Ramos (cell line): Measurements from ENCODE around the gene SEMA3F.

ENCODE experiments used
- in situ Hi-C: fragments of 300-500 bp; cut with MboI; formaldehyde crosslinking; loops from one replicate; pipeline ENCODE4 v1.14.3; 2022; ENCODE audit warnings: low sequenced_read_pairs; ENCODE audit not compliant: unreplicated experiment

The SEMA3F gene

DNA sequence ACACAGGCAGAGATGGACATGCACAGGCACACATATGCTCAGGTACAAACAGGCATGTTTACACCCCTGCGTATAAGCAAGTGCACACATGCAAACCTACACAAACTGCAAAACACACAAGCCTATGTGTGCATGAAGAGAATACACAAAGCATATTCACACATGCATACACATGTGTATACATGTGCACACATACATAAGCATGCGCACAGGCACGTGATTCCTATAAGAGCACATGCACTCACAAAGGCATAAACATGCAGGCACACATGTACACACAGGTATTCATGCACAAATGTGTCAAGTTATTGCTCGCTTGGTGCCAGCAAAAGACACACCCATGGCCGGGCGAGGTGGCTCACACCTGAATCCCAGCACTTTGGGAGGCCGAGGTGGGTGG is 34.9 kb downstream of the SEMA3F start:
- in situ Hi-C loops: loop anchor here (5.0 kb wide), 1 partner anchor 82 kb away; no protein-coding TSS in a partner anchor

DNA sequence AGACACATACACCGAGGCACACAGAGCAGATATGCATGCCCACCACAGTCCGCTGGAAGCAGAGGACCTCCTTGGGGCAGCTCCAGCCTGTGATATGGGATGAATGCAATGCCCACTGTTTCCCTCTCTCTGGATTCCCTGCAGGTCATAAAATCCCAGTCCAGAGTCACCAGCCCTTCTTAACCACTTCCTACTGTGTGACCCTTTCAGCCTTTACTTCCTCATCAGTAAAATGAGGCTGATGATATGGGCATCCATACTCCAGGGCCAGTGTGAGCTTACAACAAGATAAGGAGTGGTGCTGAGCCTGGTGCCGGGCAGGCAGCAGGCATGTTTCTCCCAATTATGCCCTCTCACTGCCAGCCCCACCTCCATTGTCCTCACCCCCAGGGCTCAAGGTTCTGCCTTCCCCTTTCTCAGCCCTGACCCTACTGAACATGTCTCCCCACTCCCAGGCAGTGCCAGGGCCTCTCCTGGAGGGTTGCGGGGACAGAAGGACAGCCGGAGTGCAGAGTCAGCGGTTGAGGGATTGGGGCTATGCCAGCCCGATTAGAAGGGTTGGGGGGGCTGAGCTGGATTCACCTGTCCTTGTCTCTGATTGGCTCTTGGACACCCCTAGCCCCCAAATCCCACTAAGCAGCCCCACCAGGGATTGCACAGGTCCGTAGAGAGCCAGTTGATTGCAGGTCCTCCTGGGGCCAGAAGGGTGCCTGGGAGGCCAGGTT is 36.0 kb downstream of the SEMA3F start, which contains the start of gene GNAT1:
Gene GNAT1, plus strand, starts transcription at position 675 of the 725 bp plus-strand sequence. CDS start 116 bp downstream, outside the sequence.
- in situ Hi-C loops: loop anchor here (5.0 kb wide), 1 partner anchor 81 kb away; no protein-coding TSS in a partner anchor

DNA sequence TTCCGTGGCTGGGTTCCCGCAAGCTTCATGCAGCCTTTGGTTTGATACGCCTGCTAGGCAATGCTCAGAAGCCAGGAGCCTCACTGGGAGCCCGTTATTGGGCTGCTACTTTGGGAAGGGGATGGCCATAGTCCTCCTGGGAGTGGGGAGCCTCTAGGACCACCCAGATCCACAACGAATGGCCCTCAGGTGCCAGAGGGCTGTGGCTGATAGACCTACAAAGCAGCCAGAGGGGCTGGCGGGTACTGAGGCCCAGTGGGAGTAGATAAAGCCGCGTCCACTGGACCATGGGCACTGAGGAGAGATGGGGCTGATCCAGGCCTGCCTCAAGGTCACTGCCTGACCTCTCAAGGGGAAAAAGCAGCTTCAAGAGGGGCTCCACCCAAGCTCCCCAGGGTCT is 37.0 kb downstream of the SEMA3F start:
- in situ Hi-C loops: loop anchor here (5.0 kb wide), 1 partner anchor 80 kb away; no protein-coding TSS in a partner anchor

DNA sequence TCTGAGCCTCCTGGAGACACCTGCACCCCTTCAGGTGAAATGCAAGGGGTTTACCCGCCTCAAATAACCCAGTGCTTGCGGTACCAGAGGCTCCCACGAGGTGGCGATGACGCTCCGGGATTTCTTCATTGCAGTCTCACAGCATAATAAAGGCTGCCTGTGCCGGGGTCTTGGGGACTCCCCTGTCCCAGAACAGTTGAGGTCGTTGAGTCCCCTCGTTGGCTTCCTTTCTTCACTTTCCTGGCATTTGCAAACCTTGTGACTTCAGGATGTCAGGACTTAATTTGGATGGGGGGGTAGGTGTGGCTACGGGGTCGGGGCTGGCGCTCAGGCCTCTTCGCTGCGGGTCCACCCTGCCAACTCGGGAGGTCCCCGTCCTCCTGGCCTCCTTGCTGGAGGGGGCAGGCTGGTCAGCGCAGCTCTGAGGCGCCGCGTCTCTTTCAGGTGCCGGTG is 37.6 kb downstream of the SEMA3F start:
- in situ Hi-C loops: loop anchor here (5.0 kb wide), 1 partner anchor 80 kb away; no protein-coding TSS in a partner anchor

DNA sequence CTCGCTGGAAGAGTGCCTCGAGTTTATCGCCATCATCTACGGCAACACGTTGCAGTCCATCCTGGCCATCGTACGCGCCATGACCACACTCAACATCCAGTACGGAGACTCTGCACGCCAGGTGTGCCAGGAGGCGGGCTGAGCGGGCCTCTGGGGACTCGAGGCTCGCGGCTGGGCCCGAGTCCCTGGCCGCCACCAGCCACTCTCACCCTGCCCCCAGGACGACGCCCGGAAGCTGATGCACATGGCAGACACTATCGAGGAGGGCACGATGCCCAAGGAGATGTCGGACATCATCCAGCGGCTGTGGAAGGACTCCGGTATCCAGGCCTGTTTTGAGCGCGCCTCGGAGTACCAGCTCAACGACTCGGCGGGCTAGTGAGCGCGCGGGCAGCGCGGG is 38.2 kb downstream of the SEMA3F start:
- in situ Hi-C loops: loop anchor here (5.0 kb wide), 1 partner anchor 79 kb away; no protein-coding TSS in a partner anchor

DNA sequence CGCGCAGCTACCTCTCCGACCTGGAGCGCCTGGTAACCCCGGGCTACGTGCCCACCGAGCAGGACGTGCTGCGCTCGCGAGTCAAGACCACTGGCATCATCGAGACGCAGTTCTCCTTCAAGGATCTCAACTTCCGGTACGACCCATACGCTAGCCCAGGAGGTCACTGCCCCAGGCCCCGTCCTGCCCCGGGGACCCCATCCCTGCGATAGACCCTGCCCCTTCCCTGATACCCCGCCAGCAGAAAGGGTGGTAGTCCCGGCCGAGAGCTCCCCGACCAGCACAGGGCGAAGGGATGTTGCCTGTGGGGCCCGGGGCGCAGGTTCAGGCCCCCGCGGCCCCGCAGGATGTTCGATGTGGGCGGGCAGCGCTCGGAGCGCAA is 38.6 kb downstream of the SEMA3F start:
- in situ Hi-C loops: loop anchor here (5.0 kb wide), 1 partner anchor 79 kb away; no protein-coding TSS in a partner anchor

DNA sequence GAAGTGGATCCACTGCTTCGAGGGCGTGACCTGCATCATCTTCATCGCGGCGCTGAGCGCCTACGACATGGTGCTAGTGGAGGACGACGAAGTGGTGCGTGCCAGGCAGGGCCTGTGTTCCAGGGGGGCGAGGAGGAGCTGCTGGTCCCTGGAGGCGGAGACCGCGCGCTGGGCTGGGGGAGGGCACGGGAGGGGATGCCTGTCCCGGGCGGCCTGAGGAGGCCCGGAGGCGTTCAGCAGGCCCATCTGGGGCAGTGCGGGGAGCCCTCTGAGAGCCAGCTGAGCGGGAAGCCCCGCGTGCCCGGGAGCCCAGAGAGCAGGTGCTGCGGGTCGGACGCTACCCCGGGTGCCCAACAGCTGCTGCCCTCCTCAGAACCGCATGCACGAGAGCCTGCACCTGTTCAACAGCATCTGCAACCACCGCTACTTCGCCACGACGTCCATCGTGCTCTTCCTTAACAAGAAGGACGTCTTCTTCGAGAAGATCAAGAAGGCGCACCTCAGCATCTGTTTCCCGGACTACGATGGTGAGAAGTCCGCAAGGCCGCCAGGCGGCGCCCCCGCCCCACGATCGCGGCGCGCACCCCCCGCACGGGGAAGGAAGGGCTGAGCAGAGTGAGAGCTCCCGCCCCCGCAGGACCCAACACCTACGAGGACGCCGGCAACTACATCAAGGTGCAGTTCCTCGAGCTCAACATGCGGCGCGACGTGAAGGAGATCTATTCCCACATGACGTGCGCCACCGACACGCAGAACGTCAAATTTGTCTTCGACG is 39.2 kb downstream of the SEMA3F start:
- in situ Hi-C loops: loop anchor here (5.0 kb wide), 1 partner anchor 78 kb away; no protein-coding TSS in a partner anchor

DNA sequence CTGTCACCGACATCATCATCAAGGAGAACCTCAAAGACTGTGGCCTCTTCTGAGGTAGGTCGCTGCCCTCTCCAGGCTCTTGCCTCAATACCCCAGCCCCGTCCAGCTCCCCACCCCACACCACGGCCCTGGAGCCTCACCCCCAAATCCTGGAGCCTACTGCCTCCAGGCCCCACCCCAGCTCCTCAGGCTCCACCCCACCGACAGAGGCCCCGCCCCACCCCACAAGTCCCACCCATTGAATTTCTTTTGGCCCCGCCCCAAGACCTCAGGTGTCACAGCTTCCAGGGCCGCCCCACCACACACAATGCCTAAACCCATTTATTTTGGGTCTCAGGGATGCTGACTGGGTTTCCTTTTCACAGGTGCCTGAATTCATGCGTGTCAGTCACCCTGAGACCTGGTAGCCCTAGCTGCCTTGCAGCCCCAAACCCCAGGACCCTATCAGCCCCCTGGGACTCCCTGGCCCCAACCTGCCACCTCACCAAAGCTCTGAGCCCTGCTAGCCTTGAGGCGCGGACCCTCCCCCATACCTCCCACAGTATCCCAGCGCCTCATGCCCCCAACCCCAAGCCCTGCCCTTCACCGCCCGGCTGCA is 39.9 kb downstream of the SEMA3F start:
- in situ Hi-C loops: loop anchor here (5.0 kb wide), 1 partner anchor 77 kb away; no protein-coding TSS in a partner anchor

DNA sequence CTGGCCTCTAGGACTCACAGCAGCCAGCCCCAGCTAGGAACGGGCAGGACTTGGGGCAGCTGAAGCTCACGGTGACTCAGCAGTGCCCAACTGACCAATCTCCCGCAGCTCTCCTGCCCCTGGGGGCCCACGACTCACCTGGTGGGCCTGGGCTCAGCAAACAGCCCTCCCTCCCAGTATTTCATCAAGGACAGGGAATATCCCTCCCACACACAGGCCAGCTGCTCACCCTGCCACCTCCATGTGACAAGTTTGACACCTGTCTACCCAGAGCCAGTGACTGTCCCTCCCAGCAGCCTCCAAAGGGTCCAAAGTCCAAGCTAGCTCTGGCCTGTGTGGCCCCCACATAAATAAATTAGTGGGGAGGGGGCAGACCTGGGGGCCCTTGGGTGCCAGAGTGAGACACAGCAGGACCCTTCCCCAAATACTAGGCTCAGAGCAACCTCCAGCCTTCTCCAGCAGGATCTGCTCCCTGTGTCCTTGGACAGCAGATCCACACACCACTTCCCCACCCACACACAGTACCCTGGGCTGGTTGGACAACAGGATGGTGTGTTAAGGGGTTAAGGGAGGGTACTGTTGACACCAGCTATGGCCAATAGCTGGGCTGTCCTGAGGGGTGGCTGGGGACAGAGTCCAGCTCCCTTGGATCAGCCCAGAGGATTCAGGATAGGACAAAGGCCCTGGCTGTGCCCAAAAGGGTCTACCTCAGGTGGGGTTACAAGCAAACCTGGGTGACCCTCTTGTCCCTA is 40.6 kb downstream of the SEMA3F start:
- in situ Hi-C loops: no loop called here

DNA sequence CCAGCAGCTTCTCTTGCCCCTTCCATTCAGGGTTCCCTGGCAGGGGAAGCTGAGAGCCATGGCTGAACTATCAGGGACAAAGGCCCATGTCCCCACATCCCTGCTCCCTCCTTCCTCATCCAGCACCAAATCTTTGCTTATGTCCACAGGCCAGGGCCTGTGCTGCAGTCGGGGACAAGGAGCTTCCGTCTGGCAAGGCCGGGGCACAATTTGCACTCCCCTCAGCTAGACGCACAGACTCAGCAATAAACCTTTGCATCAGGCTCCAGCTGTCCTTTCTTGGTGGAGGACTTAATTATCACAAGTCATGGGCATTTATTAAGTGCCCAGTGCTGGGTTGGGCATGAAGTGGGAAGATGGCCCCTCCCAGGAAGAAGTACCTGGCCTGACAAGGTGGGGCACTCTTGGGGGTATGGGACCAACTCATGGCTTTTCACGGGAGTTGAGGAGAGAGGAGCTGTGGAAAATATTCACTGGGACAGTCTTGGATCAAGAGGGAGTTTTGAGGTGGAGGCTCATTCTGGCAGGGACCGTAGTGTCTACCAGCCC is 41.2 kb downstream of the SEMA3F start:
- in situ Hi-C loops: no loop called here

DNA sequence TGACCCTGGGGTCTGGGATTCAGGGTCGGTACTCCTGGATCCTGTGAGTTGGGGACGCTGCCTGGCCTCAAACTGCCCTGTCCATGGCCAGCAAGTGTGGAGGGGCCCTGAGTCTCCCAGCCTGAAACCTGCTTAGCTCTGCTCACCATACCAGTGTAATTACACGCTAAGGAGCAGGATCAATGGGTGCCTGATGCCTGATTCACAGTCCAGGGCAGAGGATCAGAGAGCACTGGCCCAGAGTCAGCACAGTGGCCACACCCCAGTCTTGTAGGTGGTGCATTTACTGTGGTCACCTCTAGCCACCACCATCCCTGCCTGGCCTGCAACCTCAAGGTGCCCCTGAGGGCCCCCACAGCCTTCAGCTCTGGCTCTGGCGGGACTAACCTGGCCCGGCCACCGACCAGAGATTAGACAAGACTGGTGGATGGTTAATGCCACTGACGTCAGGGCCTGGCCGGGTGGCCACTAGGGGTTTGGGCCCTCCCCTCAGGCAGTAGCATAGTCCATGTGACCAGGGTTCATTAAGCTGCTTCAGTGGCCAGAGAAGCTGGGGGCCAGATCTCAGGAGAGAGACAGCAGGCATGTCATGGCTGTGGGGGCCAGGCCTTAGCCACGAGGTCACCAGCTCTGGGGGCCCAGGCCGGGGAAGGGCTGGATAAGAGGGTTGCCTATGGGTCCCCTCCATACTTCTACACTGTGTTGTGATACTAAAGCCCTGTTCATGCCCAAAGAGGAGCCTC is 46.6 kb downstream of the SEMA3F start:
- in situ Hi-C loops: no loop called here

DNA sequence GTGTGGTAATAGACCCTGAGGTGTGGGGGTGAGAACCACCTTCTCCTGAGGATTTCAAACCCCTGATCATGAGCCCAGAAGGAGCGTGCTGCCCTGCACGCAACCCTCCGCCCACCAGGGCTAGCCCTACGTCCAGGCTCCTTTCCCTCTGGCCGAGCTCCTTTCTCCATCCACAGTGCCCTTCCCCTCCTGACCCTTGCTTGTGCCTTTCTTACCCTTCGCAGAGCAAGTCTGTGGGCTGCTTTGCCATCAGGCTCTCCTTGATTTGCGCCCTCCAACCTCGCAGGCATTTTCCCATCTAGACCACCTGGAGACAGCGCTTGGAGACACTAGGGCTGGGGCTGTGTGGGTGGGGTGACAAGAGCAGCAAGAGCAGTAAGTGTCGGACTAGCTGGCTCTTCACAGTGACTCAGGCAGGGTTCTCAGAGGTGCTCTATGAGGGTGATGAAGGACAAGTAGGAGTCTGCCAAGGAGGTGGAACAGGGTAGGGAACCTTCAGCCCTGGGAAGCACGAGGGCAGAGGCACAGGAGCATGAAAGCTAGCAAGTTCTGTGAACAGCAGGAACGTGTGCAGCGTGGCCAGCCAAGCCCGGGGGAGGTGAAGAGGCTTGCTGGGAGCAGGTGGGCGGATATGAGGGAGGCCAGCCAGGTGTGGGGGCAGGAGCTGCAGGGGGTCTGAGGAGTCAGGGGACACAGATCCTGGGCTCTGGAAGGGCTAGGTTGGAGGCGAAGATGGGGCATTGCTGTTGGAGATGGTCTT is 47.4 kb downstream of the SEMA3F start:
- in situ Hi-C loops: no loop called here

DNA sequence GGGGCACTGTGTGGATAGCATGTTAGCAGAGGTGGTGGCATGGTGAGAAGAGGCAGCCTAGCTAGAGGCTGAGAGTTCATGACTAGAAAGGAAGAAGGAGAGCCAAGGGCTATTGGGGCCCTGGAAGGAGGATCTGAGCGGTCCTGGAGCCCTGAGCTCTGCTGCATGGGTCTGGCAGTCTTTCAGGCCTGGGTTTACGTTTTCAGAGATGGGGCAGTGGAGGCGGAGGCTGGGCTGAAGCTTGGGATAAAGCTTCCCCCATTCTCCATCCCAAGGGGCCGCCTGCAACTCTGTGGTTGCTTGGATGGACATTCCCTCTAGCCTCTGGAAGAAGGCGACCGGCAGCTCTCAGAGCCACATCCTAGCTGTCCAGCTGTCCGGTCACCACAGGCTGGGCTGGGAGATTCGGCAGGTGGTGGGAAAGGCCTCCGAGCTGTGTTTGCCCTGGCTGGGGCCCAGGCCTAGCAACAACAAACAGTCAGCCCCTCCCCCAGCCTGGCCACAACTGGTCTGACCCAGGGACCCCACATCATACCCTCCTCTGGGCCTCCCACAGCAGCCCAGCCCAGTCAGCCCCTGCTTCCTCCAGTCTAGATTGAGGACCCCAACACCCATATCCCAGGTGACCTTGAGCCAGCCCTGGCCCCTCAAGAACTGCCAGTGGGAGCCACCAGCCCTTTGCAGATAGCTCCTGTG is 48.1 kb downstream of the SEMA3F start:
- in situ Hi-C loops: no loop called here

DNA sequence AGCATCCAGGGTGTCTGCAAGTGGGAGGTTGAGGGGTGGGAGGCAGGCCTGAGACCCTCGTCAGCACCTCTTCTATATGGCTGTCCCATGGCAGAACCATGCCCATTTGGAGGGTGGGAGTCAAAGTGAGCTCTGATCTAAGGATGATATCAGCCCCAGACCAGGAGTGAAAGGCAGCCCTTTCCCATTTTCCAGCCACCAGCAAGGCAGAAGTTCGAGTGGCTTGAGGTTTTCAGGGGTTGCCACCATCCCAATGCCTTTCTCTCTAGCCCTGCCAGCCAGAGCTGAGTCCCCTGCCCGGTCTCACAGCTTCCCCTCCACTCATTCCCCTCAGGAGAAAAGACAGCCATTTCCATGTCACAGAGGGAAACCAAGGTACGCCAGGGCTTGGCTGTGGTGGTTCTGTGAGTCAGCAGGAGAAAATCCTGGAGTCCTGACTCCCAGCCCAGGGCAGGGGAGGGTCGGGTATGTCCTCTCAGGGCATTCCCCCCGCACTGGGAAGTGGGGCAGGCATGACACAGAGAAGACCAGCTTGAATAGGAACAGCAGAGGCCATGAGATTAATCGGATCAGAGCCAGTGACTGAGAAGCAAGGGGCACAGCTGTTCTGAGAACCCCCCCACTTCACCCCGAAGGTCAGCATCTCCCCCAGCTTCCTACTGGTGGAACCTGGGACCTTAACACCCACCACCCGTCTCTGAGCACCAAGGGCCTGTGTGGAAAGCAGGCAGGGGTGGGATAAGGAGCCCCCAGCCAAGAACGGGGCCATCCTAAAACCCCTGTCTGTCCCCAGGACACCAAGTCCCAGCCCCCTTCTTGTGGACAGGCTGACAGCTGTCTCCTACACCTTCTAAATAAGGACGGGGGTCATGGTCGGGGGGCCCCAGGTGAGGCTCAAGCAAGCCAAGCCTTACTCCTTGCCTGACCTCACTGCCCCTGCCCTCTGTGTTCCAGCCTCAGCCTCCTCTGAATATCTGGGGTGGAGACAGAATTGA is 49.0 kb downstream of the SEMA3F start:
- in situ Hi-C loops: no loop called here

DNA sequence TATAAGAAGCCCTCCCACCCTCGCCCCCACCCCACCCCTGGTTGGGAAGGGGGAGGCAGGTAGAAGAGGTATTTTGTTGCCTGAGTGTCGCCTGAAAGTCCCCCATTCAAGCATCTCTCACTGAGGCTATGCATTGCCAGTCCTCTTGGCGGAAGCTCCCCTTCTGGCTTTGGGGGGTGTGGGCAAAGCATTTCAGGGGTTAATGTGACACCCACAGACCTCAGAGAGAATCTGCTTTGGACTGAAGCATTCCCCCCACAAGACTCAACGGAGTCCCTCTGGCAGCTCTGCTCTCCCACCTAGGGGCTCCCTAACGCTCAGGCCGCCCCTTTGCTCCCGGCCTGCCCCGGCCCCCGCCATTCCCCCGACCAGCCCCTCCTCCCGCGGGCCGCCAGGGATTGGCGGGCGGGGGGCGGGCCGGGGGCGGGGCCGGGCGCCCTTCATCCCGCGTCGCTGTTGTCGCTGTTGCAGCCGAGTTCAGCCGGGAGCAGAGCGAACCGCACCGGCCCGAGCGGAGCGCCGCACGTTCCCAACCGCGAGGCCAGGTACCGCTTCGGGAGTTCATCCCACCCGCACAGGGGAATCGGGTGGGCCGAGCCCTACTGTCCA is 49.8 kb downstream of the SEMA3F start, which contains the start of gene SLC38A3:
Gene SLC38A3, plus strand, starts transcription at position 468 of the 609 bp plus-strand sequence. CDS start 8,929 bp downstream, outside the sequence.
- in situ Hi-C loops: no loop called here
